ENCODE data around the gene CRY1.

CRY1 gene

DNA sequence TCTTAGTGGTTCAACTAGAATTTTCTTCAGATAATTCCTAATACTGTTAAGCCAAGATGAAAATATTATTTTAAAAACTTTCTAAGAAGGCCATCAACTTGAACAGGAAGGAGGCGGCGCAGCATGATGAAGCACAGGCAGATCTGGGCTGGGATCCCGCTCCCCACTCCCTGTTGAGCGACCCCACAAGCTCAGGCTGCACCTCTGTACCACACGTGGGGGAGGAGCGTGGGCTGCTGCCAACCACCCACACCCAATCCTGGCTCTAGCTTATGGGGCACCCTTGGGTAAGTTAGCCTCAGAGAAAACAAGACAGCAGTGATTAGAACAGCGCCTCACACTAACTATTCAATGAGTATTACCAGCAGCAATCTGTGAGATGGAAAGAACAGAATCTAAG lies 112.4 kb downstream of the CRY1 start:
- Histone ChIP-seq H3K4me3 (no peak overlapping the region), H3K4me2 (no peak overlapping the region), H3K9me3 (replicated peaks in 1 of 11) (peaks cover 0 to 14% (median 0%) of the 10 kb centered on the region in 11 experiments; a peak in 7 of 22 replicates), H3K27me3 (no peaks in the 10 kb centered on the region), H3K27ac (no peak overlapping the region), H3K36me3 (peaks cover 21 to 51% (median 42%) of the 10 kb centered on the region in 11 experiments; a peak in 21 of 22 replicates), H3K4me1 (peaks cover 7 to 17% (median 14%) of the 10 kb centered on the region in 10 experiments), H4K20me1 (peaks cover 0 to 5% (median 0%) of the 10 kb centered on the region in 11 experiments; a peak in 3 of 22 replicates), H3K9ac (no peak overlapping the region)
- TF ChIP-seq Cebpa-rat (IDR thresholded peaks at IDR 0.05): no peak

DNA sequence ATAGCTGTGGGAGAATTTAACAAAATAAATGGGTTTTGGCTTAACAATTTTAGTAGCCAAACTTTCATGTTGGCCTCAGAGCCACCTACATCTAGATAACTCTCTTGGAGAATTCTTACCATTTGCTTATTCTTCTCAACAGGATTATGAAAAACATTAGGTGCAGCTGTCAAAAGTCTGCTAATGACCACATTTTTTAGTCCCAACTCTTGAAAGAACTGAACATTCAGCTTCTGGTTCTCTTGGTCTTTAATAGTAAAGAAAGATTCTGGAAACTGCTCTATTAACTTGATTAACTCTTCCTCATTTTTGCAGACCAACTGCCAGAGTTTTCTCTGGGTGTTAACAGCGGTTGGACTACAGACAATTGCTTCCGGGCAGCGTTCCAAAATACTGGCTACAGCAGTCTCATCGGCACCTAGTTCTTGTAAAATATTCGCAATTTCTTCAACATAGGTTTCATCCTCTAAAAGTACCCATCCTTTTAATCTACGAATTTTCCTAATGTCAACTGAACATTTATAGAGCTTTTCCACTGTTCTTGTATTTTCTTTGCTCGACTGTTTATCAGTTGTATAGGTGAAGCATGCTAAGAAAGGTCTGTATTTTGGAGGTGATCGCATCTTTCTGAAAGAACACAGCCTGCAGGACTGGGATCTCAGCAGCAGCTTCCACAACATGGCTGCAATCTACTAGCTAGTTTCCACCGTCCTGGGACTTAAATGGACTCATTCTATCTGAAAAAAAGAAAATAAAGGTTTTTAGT lies 115.1 kb downstream of the CRY1 start:
- TF ChIP-seq Cebpa-rat (IDR thresholded peaks at IDR 0.05): no peak
- Histone ChIP-seq H3K9me3 (replicated peaks in 1 of 11) (no peaks in the 10 kb centered on the region), H3K9ac (no peak overlapping the region), H3K27ac (no peak overlapping the region), H3K4me3 (no peak overlapping the region), H3K4me2 (no peak overlapping the region), H3K4me1 (peaks cover 9 to 21% (median 15%) of the 10 kb centered on the region in 10 experiments; a peak in 18 of 20 replicates), H3K36me3 (peaks cover 17 to 56% (median 37%) of the 10 kb centered on the region in 11 experiments; a peak in 20 of 22 replicates), H4K20me1 (peaks cover 0 to 5% (median 0%) of the 10 kb centered on the region in 11 experiments; a peak in 3 of 22 replicates), H3K27me3 (no peaks in the 10 kb centered on the region)

DNA sequence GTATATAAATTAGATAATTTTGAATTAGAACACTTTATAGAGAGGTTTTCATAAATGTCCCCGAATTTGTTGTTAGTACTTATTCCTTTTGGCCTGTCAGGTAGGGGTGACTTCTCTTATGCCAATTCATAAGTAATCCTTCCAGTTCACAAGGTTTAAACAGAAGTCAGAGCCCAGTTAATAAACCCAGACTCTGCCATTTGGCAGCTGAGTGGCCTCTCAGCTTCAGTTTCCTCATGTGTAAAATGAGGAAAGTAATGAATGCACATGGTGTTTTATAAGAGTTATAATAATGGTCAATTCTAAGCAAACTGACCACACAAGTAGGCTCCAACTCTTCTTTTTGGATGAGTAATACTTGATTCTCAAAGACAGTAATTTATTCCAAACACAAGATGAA lies 116.7 kb downstream of the CRY1 start:
- Histone ChIP-seq H3K27ac (no peak overlapping the region), H3K4me1 (peaks cover 8 to 17% (median 15%) of the 10 kb centered on the region in 10 experiments; a peak in 18 of 20 replicates)
- TF ChIP-seq Cebpa-rat (IDR thresholded peaks at IDR 0.05): no peak

DNA sequence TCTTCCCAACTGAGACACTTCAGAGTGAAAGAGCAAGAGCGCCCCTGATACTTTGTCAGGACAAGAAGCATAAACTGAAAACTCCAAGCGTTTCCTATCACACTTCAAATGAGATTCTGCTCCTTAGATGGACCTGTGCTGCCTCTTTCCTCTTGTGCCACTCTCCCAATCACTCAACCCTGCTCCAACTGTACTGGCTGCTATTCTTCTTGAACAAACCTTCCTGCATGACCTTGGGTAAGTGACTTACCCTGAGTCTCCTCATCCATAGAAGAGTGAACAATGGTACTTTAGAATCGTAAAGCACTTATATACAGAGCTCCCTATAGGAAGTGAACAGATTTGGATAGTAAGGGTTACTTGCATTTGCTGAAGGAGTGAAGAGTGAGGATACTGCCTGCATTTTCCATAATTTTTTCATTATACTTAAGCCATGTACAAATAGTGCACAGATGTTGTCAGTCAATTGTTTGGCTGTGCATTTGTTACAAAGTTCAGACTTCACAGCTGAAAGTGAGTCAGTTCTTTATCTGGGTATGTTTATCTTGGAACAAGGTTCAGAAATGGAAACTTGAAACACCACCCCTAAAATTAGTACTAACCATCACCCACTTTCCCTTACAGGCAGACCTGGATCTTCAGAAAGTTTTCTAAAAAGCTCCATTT lies 117.2 kb downstream of the CRY1 start:
- Histone ChIP-seq H3K36me3 (peaks cover 22 to 77% (median 52%) of the 10 kb centered on the region in 11 experiments), H3K9me3 (replicated peaks in 1 of 11) (no peaks in the 10 kb centered on the region), H3K27me3 (no peaks in the 10 kb centered on the region), H3K4me1 (peaks cover 6 to 16% (median 13%) of the 10 kb centered on the region in 10 experiments; a peak in 18 of 20 replicates), H3K4me3 (no peak overlapping the region), H3K27ac (no peak overlapping the region), H4K20me1 (peaks cover 0 to 15% (median 0%) of the 10 kb centered on the region in 11 experiments; a peak in 5 of 22 replicates), H3K9ac (no peak overlapping the region), H3K4me2 (no peak overlapping the region)
- TF ChIP-seq Cebpa-rat (IDR thresholded peaks at IDR 0.05): no peak

More for the DNA sequence above, 116.7 kb downstream of the CRY1 start:
- Histone ChIP-seq H3K27me3 (no peaks in the 10 kb centered on the region), H3K4me3 (no peak overlapping the region), H3K9me3 (replicated peaks in 1 of 11) (no peaks in the 10 kb centered on the region), H3K4me2 (no peak overlapping the region), H3K36me3 (peaks cover 17 to 71% (median 47%) of the 10 kb centered on the region in 11 experiments; a peak in 20 of 22 replicates), H3K9ac (no peak overlapping the region), H4K20me1 (peaks cover 0 to 11% (median 0%) of the 10 kb centered on the region in 11 experiments; a peak in 3 of 22 replicates)

DNA sequence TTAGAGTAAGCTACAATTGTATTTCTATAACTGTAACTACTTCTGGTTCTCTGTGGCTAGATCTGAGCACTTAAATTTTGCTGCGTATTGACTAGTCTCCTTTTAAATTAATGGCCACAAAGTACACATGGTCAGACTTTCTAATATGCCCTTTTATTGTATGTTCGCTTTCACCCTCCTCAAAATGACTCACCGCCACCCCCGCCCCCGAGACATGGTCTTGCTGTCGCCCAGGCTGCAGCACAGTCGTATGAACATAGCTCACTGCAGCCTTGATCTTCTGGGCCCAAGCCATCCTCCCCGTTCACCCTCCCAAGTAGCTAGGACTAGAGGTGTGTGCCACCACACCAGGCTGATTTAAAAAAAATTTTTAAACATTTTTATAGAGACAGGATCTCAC lies 118.3 kb downstream of the CRY1 start:
- Histone ChIP-seq H3K27ac (no peak overlapping the region), H3K9ac (no peak overlapping the region), H3K4me3 (no peak overlapping the region), H3K4me1 (peaks cover 6 to 16% (median 13%) of the 10 kb centered on the region in 10 experiments; a peak in 18 of 20 replicates), H3K9me3 (replicated peaks in 1 of 11) (no peaks in the 10 kb centered on the region), H3K27me3 (no peaks in the 10 kb centered on the region), H4K20me1 (peaks cover 0 to 20% (median 0%) of the 10 kb centered on the region in 11 experiments; a peak in 5 of 22 replicates), H3K4me2 (no peak overlapping the region), H3K36me3 (peaks cover 31 to 87% (median 58%) of the 10 kb centered on the region in 11 experiments)
- TF ChIP-seq Cebpa-rat (IDR thresholded peaks at IDR 0.05): no peak

DNA sequence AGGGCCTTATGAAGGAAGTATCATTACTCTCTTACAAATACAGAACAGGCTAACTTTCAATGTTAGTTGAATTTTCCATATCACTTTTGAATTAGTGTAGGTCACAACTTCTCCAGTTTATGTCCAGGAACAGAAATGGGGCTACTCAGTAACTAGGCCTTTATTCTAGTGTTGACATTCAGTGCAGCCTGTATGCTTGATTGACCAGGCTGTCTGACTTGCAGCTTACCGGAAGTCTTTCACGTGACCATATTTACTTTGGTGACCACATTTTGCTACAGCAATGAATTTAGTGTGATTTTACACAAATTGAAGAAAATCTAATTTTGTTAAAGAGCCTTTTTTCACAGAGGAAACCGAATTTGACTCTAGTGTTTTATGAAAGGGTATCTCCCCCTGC lies 118.8 kb downstream of the CRY1 start:
- Histone ChIP-seq H3K4me3 (no peak overlapping the region), H3K9me3 (replicated peaks in 1 of 11) (no peaks in the 10 kb centered on the region), H3K9ac (no peak overlapping the region; a peak in 1 of 22 replicates), H3K36me3 (peaks cover 31 to 92% (median 63%) of the 10 kb centered on the region in 11 experiments), H3K27me3 (no peaks in the 10 kb centered on the region), H4K20me1 (peaks cover 0 to 20% (median 0%) of the 10 kb centered on the region in 11 experiments; a peak in 5 of 22 replicates), H3K4me2 (peak overlapping the region; percentile 1 to 44 (median 28); a peak in 14 of 22 replicates), H3K27ac (no peak overlapping the region), H3K4me1 (peaks cover 6 to 16% (median 13%) of the 10 kb centered on the region in 10 experiments; a peak in 18 of 20 replicates)
- no peak for TF ChIP-seq Cebpa-rat (IDR thresholded peaks at IDR 0.05)

DNA sequence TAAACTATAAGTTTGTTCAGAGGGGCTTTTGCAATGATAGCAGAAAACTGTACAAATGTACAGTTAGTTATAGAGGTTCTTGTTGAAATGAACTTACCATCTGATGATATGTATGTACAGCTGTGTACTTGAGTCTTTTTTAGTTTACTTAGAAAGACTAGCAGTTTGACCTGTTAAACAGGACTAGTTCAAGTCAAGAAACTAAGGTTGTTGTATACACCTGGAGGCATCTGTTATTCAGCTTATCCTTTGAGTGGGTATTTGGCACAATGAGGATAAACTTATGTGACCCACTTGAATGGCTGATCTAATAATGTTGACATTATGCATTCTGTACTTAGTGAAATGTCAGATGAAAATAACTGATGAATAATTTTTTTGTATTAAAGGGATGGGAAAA lies 119.8 kb downstream of the CRY1 start:
- Histone ChIP-seq H3K27ac (no peak overlapping the region), H3K4me3 (no peak overlapping the region), H3K9ac (no peak overlapping the region), H4K20me1 (peaks cover 0 to 20% (median 0%) of the 10 kb centered on the region in 11 experiments; a peak in 6 of 22 replicates), H3K4me1 (peaks cover 6 to 16% (median 13%) of the 10 kb centered on the region in 10 experiments; a peak in 18 of 20 replicates), H3K4me2 (no peak overlapping the region; a peak in 2 of 22 replicates), H3K27me3 (no peaks in the 10 kb centered on the region), H3K36me3 (peaks cover 37 to 94% (median 67%) of the 10 kb centered on the region in 11 experiments), H3K9me3 (replicated peaks in 1 of 11) (no peaks in the 10 kb centered on the region)
- no peak for TF ChIP-seq Cebpa-rat (IDR thresholded peaks at IDR 0.05)

DNA sequence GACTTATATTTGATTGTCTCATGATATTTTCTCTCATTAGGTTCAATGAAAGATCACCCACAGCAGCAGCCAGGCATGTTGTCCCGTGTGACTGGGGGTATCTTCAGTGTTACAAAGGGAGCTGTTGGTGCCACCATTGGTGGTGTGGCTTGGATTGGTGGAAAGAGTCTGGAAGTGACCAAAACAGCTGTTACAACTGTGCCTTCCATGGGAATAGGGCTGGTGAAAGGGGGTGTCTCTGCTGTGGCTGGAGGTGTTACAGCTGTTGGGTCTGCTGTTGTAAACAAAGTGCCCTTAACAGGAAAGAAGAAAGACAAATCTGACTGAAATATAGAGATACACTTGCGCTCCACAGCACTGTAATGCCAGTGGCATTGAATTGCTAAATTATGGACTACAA lies 122.3 kb downstream of the CRY1 start:
- Histone ChIP-seq H3K27me3 (no peaks in the 10 kb centered on the region), H4K20me1 (peaks cover 0 to 35% (median 4%) of the 10 kb centered on the region in 11 experiments; a peak in 12 of 22 replicates), H3K9me3 (replicated peaks in 1 of 11) (no peaks in the 10 kb centered on the region), H3K4me1 (peaks cover 6 to 16% (median 13%) of the 10 kb centered on the region in 10 experiments; a peak in 18 of 20 replicates), H3K27ac (no peak overlapping the region), H3K9ac (no peak overlapping the region), H3K4me2 (no peak overlapping the region), H3K4me3 (no peak overlapping the region), H3K36me3 (peaks cover 58 to 96% (median 80%) of the 10 kb centered on the region in 11 experiments)
- no peak for TF ChIP-seq Cebpa-rat (IDR thresholded peaks at IDR 0.05)

DNA sequence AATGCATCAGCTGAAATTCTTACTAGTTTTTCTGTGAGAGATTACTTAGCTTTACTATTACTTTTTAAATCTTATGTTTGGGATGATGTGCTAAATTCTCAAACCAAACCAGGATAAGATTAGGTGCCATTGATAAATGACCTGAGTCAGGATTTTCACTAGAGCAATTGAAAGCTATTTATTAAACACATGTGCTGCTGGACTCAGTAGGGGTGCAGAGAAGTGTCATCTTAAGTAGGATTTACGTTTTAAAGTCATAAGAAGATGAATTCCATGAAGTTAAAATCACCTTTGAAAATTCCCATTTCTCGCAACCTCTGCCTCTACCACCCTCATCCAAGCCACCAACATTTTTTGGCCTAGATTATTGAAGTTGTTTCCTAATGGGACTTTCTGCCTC lies 128.8 kb downstream of the CRY1 start:
- Histone ChIP-seq H3K4me3 (no peak overlapping the region), H3K9ac (no peak overlapping the region), H3K4me2 (no peak overlapping the region), H3K27me3 (no peaks in the 10 kb centered on the region), H3K9me3 (replicated peaks in 1 of 11) (no peaks in the 10 kb centered on the region), H3K4me1 (no peaks in the 10 kb centered on the region; a peak in 2 of 20 replicates), H3K36me3 (peaks cover 55 to 95% (median 82%) of the 10 kb centered on the region in 11 experiments), H4K20me1 (peaks cover 3 to 76% (median 27%) of the 10 kb centered on the region in 11 experiments; a peak in 14 of 22 replicates), H3K27ac (no peak overlapping the region)
- no peak for TF ChIP-seq Cebpa-rat (IDR thresholded peaks at IDR 0.05)

Data from BLaER1 treated with 17β-estradiol and CSF1 and Interleukin-3, amounts not matched to agents 10 nM and 100 nM (cell line).